GM12878 (cell line): ENCODE results near the gene TBC1D10A. TPM values are rescaled to one million over a fixed set of nuclear protein-coding genes. Genes with fewer than 3 reads are reported as not detected.

Experiments
- CBFB ChIP-seq: IDR thresholded peaks from 2 replicates; pipeline ENCODE4 v1.6.1; 2016; ENCODE audit warnings: antibody characterized with exemption, low read depth
- CREM ChIP-seq: IDR thresholded peaks from 2 replicates; pipeline ENCODE4 v1.6.1; 2014; ENCODE audit warnings: antibody characterized with exemption, low read depth
- EED ChIP-seq: sonication (generic); IDR thresholded peaks from 2 replicates; pipeline ENCODE4 v1.6.1; 2016; ENCODE audit warnings: antibody characterized with exemption, low read depth
- FOXK2 ChIP-seq: fragments of 450-650 bp; IDR thresholded peaks from 2 replicates; pipeline ENCODE4 v1.6.1; 2017; ENCODE audit warnings: mild to moderate bottlenecking, moderate library complexity
- IKZF2 ChIP-seq, 2 experiments: fragments of 450-650 bp; IDR thresholded peaks; 2 replicates each; pipeline ENCODE4 v1.6.1; 2017; ENCODE audit warnings: mild to moderate bottlenecking in 2 of 2, moderate library complexity in 2 of 2
- JUNB ChIP-seq: IDR thresholded peaks from 2 replicates; pipeline ENCODE4 v1.6.1; 2016; ENCODE audit warnings: antibody characterized with exemption, mild to moderate bottlenecking
- MEF2B ChIP-seq: fragments of 450-650 bp; IDR thresholded peaks from 2 replicates; pipeline ENCODE4 v1.6.1; 2018; ENCODE audit warnings: mild to moderate bottlenecking, moderate library complexity; ENCODE audit not compliant: partially characterized antibody, poor library complexity, severe bottlenecking
- NFYB ChIP-seq: IDR thresholded peaks from 2 replicates; pipeline ENCODE4 v1.6.1; 2011; ENCODE audit warnings: low read depth, mild to moderate bottlenecking, low read length, improper control_type of control experiment, moderate library complexity; ENCODE audit not compliant: insufficient read depth
- POLR2A ChIP-seq: IDR thresholded peaks from 2 replicates; pipeline ENCODE4 v1.6.1; 2011; ENCODE audit warnings: low read depth, mild to moderate bottlenecking, low read length
- RELA ChIP-seq: fragments of 450-650 bp; IDR thresholded peaks from 2 replicates; pipeline ENCODE4 v1.8.0; 2014; ENCODE audit warnings: borderline replicate concordance; ENCODE audit not compliant: partially characterized antibody
- SIX5 ChIP-seq: IDR thresholded peaks from 2 replicates; pipeline ENCODE4 v1.6.1; 2011; ENCODE audit warnings: mild to moderate bottlenecking, low read depth, low read length, moderate library complexity; ENCODE audit not compliant: severe bottlenecking
- SRF ChIP-seq, 2 experiments: IDR thresholded peaks; 2 replicates each; pipeline ENCODE4 v1.6.1; 2011; ENCODE audit warnings: low read depth in 2 of 2, low read length in 2 of 2, mild to moderate bottlenecking in 1 of 2, moderate library complexity in 1 of 2
- STAT3 ChIP-seq: IDR thresholded peaks from 2 replicates; pipeline ENCODE4 v1.6.1; 2011; ENCODE audit warnings: low read depth, low read length, improper control_type of control experiment
- TBL1XR1 ChIP-seq: IDR thresholded peaks from 2 replicates; pipeline ENCODE4 v1.6.1; 2012; ENCODE audit warnings: low read depth, low read length, improper control_type of control experiment
- TCF12 ChIP-seq: IDR thresholded peaks from 2 replicates; pipeline ENCODE4 v1.6.1; 2011; ENCODE audit warnings: low read depth, mild to moderate bottlenecking, low read length
- ZBED1 ChIP-seq: IDR thresholded peaks from 2 replicates; pipeline ENCODE4 v1.6.1; 2016; ENCODE audit warnings: borderline replicate concordance
- ZNF217 ChIP-seq: fragments of 450-650 bp; IDR thresholded peaks from 2 replicates; pipeline ENCODE4 v1.6.1; 2017; ENCODE audit warnings: antibody characterized with exemption, mild to moderate bottlenecking
- polyA plus RNA-seq, 11 experiments: library from polyadenylated mRNA; depleted of rRNA in 4 of 11; unstranded in 6 of 11; stranded (reverse) in 5 of 11; fragments of >200 nt; fragmentation: Nextera tagmentation in 4 of 11; fragmentation: Illumina TruSeq in 1 of 11; extraction: Ambion mirVana in 4 of 11; extraction: Trizol in 1 of 11; gene quantifications; 1 replicate in 1 of 11; 2 replicates in 10 of 11; pipeline versions ENCODE4 v1.2.1 to v1.2.3, GENCODE V29; 2011 to 2016; ENCODE audit warnings: inconsistent platforms in 2 of 11, missing spikeins in 2 of 11, low read depth in 1 of 11
- total RNA-seq, 4 experiments: library from RNA; depleted of rRNA in 3 of 4; stranded (reverse); fragments of >200 nt in 3 of 4; fragmentation: Illumina TruSeq in 1 of 4; extraction: Trizol in 1 of 4; gene quantifications; 2 replicates each; pipeline versions ENCODE4 v1.2.1 to v1.2.3, GENCODE V29; 2013 to 2021
- TF ChIP-seq, protein P1 (sequence below): fragments of 450-650 bp; IDR thresholded peaks from 2 replicates; pipeline ENCODE4 v1.6.1; 2017; ENCODE audit warnings: low read depth, mild to moderate bottlenecking, moderate library complexity
- TF ChIP-seq, protein P2 (sequence below): fragments of 450-650 bp; formaldehyde crosslinking; IDR thresholded peaks from 2 replicates; pipeline ENCODE4 v1.5.0; 2022; ENCODE audit warnings: mild to moderate bottlenecking, missing genetic modification characterization
- TF ChIP-seq, protein P3 (sequence below): fragments of 450-650 bp; formaldehyde crosslinking; IDR thresholded peaks from 2 replicates; pipeline ENCODE4 v1.4.0; 2020; ENCODE audit warnings: mild to moderate bottlenecking, moderate library complexity
- TF ChIP-seq, protein P4 (sequence below): IDR thresholded peaks from 2 replicates; pipeline ENCODE4 v1.6.1; 2012; ENCODE audit warnings: low read depth, low read length, improper control_type of control experiment
- TF ChIP-seq, protein P5 (sequence below): IDR thresholded peaks from 2 replicates; pipeline ENCODE4 v1.6.1; 2011; ENCODE audit warnings: low read depth, low read length, improper control_type of control experiment, borderline replicate concordance

TBC1D10A gene
- total and polyA plus RNA-seq, 10 of the 15 experiments (the other 5 are each of a cell fraction or from before 2014, with no cell fraction given) = 0.27 to 25.7 (median 15.3) TPM

DNA sequence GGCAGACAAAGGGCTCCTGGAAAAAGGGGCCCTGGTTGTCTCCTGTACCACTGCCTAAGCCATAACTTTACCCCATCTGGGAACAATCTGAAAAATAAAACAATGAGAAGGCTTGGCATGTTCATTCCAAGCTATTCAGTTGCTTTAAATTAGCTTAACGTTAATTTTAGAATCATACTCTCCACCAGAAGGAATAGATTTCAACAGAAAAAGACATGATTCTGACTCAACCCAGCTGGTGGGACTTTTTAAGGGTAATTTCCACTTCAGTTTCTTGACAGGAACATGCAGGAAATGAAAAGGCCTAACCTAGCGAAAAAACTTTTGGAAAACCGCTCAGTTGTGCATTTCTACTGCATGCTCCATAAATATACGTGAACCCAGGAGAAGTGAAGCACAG, 22.1 kb upstream of the TBC1D10A start (continued):
- no peak for TF ChIP-seq NFYB
- TF ChIP-seq TBL1XR1 = no peak
- no peak for TF ChIP-seq STAT3
- peak; percentile 58 for TF ChIP-seq RELA
- TF ChIP-seq, protein P1, sequence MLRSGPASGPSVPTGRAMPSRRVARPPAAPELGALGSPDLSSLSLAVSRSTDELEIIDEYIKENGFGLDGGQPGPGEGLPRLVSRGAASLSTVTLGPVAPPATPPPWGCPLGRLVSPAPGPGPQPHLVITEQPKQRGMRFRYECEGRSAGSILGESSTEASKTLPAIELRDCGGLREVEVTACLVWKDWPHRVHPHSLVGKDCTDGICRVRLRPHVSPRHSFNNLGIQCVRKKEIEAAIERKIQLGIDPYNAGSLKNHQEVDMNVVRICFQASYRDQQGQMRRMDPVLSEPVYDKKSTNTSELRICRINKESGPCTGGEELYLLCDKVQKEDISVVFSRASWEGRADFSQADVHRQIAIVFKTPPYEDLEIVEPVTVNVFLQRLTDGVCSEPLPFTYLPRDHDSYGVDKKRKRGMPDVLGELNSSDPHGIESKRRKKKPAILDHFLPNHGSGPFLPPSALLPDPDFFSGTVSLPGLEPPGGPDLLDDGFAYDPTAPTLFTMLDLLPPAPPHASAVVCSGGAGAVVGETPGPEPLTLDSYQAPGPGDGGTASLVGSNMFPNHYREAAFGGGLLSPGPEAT = 0 out of 2 replicates have a peak, but pooled peaks have one; percentile 31
- TF ChIP-seq, protein P2, sequence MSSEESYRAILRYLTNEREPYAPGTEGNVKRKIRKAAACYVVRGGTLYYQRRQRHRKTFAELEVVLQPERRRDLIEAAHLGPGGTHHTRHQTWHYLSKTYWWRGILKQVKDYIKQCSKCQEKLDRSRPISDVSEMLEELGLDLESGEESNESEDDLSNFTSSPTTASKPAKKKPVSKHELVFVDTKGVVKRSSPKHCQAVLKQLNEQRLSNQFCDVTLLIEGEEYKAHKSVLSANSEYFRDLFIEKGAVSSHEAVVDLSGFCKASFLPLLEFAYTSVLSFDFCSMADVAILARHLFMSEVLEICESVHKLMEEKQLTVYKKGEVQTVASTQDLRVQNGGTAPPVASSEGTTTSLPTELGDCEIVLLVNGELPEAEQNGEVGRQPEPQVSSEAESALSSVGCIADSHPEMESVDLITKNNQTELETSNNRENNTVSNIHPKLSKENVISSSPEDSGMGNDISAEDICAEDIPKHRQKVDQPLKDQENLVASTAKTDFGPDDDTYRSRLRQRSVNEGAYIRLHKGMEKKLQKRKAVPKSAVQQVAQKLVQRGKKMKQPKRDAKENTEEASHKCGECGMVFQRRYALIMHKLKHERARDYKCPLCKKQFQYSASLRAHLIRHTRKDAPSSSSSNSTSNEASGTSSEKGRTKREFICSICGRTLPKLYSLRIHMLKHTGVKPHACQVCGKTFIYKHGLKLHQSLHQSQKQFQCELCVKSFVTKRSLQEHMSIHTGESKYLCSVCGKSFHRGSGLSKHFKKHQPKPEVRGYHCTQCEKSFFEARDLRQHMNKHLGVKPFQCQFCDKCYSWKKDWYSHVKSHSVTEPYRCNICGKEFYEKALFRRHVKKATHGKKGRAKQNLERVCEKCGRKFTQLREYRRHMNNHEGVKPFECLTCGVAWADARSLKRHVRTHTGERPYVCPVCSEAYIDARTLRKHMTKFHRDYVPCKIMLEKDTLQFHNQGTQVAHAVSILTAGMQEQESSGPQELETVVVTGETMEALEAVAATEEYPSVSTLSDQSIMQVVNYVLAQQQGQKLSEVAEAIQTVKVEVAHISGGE (CRISPR knock-in tag) = no peak
- no peak for TF ChIP-seq SIX5
- TF ChIP-seq POLR2A = no peak
- TF ChIP-seq ZBED1 = no peak
- TF ChIP-seq SRF (IDR thresholded peaks at IDR 0.05; ENCODE audit: low read depth in 2 of 2, low read length in 2 of 2) = no peak
- no peak for TF ChIP-seq FOXK2
- TF ChIP-seq, protein P3, sequence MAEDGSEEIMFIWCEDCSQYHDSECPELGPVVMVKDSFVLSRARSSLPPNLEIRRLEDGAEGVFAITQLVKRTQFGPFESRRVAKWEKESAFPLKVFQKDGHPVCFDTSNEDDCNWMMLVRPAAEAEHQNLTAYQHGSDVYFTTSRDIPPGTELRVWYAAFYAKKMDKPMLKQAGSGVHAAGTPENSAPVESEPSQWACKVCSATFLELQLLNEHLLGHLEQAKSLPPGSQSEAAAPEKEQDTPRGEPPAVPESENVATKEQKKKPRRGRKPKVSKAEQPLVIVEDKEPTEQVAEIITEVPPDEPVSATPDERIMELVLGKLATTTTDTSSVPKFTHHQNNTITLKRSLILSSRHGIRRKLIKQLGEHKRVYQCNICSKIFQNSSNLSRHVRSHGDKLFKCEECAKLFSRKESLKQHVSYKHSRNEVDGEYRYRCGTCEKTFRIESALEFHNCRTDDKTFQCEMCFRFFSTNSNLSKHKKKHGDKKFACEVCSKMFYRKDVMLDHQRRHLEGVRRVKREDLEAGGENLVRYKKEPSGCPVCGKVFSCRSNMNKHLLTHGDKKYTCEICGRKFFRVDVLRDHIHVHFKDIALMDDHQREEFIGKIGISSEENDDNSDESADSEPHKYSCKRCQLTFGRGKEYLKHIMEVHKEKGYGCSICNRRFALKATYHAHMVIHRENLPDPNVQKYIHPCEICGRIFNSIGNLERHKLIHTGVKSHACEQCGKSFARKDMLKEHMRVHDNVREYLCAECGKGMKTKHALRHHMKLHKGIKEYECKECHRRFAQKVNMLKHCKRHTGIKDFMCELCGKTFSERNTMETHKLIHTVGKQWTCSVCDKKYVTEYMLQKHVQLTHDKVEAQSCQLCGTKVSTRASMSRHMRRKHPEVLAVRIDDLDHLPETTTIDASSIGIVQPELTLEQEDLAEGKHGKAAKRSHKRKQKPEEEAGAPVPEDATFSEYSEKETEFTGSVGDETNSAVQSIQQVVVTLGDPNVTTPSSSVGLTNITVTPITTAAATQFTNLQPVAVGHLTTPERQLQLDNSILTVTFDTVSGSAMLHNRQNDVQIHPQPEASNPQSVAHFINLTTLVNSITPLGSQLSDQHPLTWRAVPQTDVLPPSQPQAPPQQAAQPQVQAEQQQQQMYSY = no peak
- 0 out of 2 replicates have a peak, but pooled peaks have one; percentile 62 for TF ChIP-seq TCF12
- peak; percentile 50 to 63; a peak in 2 of 4 replicates for TF ChIP-seq IKZF2 (IDR thresholded peaks at IDR 0.05)
- TF ChIP-seq MEF2B = no peak
- TF ChIP-seq CREM = 0 out of 2 replicates have a peak, but pooled peaks have one; percentile 19
- no peak for TF ChIP-seq ZNF217
- TF ChIP-seq CBFB = no peak
- TF ChIP-seq JUNB = peak; percentile 59
- TF ChIP-seq, protein P4, sequence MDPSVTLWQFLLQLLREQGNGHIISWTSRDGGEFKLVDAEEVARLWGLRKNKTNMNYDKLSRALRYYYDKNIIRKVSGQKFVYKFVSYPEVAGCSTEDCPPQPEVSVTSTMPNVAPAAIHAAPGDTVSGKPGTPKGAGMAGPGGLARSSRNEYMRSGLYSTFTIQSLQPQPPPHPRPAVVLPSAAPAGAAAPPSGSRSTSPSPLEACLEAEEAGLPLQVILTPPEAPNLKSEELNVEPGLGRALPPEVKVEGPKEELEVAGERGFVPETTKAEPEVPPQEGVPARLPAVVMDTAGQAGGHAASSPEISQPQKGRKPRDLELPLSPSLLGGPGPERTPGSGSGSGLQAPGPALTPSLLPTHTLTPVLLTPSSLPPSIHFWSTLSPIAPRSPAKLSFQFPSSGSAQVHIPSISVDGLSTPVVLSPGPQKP = no peak
- TF ChIP-seq, protein P5, sequence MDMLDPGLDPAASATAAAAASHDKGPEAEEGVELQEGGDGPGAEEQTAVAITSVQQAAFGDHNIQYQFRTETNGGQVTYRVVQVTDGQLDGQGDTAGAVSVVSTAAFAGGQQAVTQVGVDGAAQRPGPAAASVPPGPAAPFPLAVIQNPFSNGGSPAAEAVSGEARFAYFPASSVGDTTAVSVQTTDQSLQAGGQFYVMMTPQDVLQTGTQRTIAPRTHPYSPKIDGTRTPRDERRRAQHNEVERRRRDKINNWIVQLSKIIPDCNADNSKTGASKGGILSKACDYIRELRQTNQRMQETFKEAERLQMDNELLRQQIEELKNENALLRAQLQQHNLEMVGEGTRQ = no peak
- TF ChIP-seq EED = peak; percentile 36; the same call in 1 of the 2 replicates
